OCI-LY7 (cell line): ENCODE data around the gene NPFF. TPM values are rescaled to one million over a fixed set of nuclear protein-coding genes. Genes with fewer than 3 reads are reported as not detected.

Experiments used
- BruUV-seq: library from RNA; stranded (reverse); fragments of 400-500 nt; replicated peaks from 2 replicates; lab custom pipeline; 2021; lab: Mats Ljungman, UMichigan
- CTCF ChIA-PET: fragments of 300-600 bp; sonication (Branson Sonifier 250); formaldehyde crosslinking; loops from one replicate; lab custom pipeline; 2022; ENCODE audit warnings: antibody characterized with exemption; ENCODE audit not compliant: unreplicated experiment; lab: Charles Lee
- POLR2A ChIA-PET: fragments of 300-600 bp; sonication (Branson Sonifier 250); formaldehyde crosslinking; loops from one replicate; lab custom pipeline; 2022; ENCODE audit warnings: antibody characterized with exemption; lab: Charles Lee
- DNase-seq: peaks from one replicate; pipeline ENCODE4 v3.0.0-alpha.2; 2015; ENCODE audit warnings: low spot score
- H2AFZ ChIP-seq: fragments of 200-600 bp; sonication (generic), shearing (Covaris generic); 2 replicates; pipeline ENCODE4 v1.6.1; 2014; ENCODE audit warnings: mild to moderate bottlenecking, antibody characterized with exemption, low read length, moderate library complexity
- H3K27ac ChIP-seq: fragments of 200-600 bp; sonication (generic); 2 replicates; pipeline ENCODE4 v1.5.1; 2014; ENCODE audit warnings: mixed run types, low read depth, mild to moderate bottlenecking, moderate library complexity, low read length, inconsistent platforms; ENCODE audit not compliant: poor library complexity, severe bottlenecking
- H3K36me3 ChIP-seq: fragments of 200-600 bp; sonication (generic); 2 replicates; pipeline ENCODE4 v1.6.1; 2014; ENCODE audit warnings: mild to moderate bottlenecking, antibody characterized with exemption, low read length, moderate library complexity, mixed read lengths; ENCODE audit not compliant: insufficient read depth
- H3K4me1 ChIP-seq: fragments of 200-600 bp; sonication (generic); 2 replicates; pipeline ENCODE4 v1.5.1; 2014; ENCODE audit warnings: mild to moderate bottlenecking, low read length; ENCODE audit not compliant: insufficient read depth, poor library complexity, severe bottlenecking
- H3K4me2 ChIP-seq: fragments of 200-600 bp; sonication (generic); 2 replicates; pipeline ENCODE4 v1.6.1; 2014; ENCODE audit warnings: mild to moderate bottlenecking, low read length
- H3K4me3 ChIP-seq: fragments of 200-600 bp; sonication (generic); 2 replicates; pipeline ENCODE4 v1.5.1; 2014; ENCODE audit warnings: mild to moderate bottlenecking, low read depth, low read length; ENCODE audit not compliant: poor library complexity, severe bottlenecking
- H3K79me2 ChIP-seq: fragments of 200-600 bp; sonication (generic); 2 replicates; pipeline ENCODE4 v1.6.1; 2016; ENCODE audit warnings: low read depth, mild to moderate bottlenecking, low read length, moderate library complexity, mixed read lengths; ENCODE audit not compliant: insufficient read depth
- H3K9me2 ChIP-seq: fragments of 200-600 bp; sonication (generic); 2 replicates; pipeline ENCODE4 v1.6.1; 2016; ENCODE audit warnings: mild to moderate bottlenecking, low read length, mixed read lengths; ENCODE audit not compliant: insufficient read depth
- H3K9me3 ChIP-seq: fragments of 200-600 bp; sonication (generic); 2 replicates; pipeline ENCODE4 v1.6.1; 2014; ENCODE audit warnings: mild to moderate bottlenecking, mixed run types, low read length, mixed read lengths
- H4K20me1 ChIP-seq: fragments of 200-600 bp; sonication (generic); 2 replicates; pipeline ENCODE4 v1.6.1; 2014; ENCODE audit warnings: mild to moderate bottlenecking, antibody characterized with exemption, low read length, moderate library complexity, mixed read lengths; ENCODE audit not compliant: insufficient read depth
- CTCF ChIP-seq: fragments of 200-600 bp; sonication (generic); conservative IDR thresholded peaks from 2 replicates; pipeline ENCODE4 v1.5.1; 2014; ENCODE audit warnings: mild to moderate bottlenecking, antibody characterized with exemption, low read length, moderate library complexity, mixed read lengths
- EZH2phosphoT487 ChIP-seq: fragments of 200-600 bp; sonication (generic); IDR thresholded peaks from 2 replicates; pipeline ENCODE4 v1.6.1; 2018; ENCODE audit warnings: low read depth, borderline replicate concordance, mild to moderate bottlenecking, mixed run types, antibody characterized with exemption, low read length, moderate library complexity, mixed read lengths
- intact Hi-C: fragments of 100-400 bp; cut with micrococcal nuclease; formaldehyde crosslinking; loops from one replicate; pipeline ENCODE4 v1.10.0; 2022; ENCODE audit not compliant: unreplicated experiment
- total RNA-seq, 2 experiments: library from RNA; depleted of rRNA in 1 of 2; stranded (reverse); fragments of >200 nt in 1 of 2; shearing (Covaris generic) in 1 of 2; gene quantifications; 2 replicates each; pipeline ENCODE4 v1.2.3, GENCODE V29; 2014 to 2022

Gene NPFF
- total RNA-seq, 2 experiments from 2014 or later: not detected

- POLR2A ChIA-PET: no interaction called here
- H3K4me1 ChIP-seq: no peaks in the 10 kb centered on the region
- no peak overlapping the region for H3K4me2 ChIP-seq
- H2AFZ ChIP-seq: no peak overlapping the region
- no TSS peak for BruUV-seq
- DNase-seq: no peak
- H3K79me2 ChIP-seq: no peaks in the 10 kb centered on the region
- H3K4me3 ChIP-seq: no peak overlapping the region
- H3K9me2 ChIP-seq: no peaks in the 10 kb centered on the region
- H3K27ac ChIP-seq: no peak overlapping the region
- CTCF ChIA-PET: no interaction called here
- intact Hi-C loops: no loop called here
- no peaks in the 10 kb centered on the region for H3K9me3 ChIP-seq
- H3K36me3 ChIP-seq: peaks cover 47% of the 10 kb centered on the region; the same call in 1 of the 2 replicates
- TF ChIP-seq EZH2phosphoT487 (no peak), CTCF (no peak)
- H4K20me1 ChIP-seq: no peaks in the 10 kb centered on the region
Measured at GRCh38 chr12:53536962-53537361, 29.7 kb upstream of the NPFF start.

- Histone ChIP-seq H4K20me1 (no peaks in the 10 kb centered on the region), H2AFZ (no peak overlapping the region), H3K4me2 (no peak overlapping the region), H3K4me1 (no peaks in the 10 kb centered on the region), H3K4me3 (no peak overlapping the region), H3K9me2 (no peaks in the 10 kb centered on the region), H3K79me2 (no peaks in the 10 kb centered on the region), H3K36me3 (peaks cover 57% of the 10 kb centered on the region), H3K27ac (no peak overlapping the region), H3K9me3 (no peaks in the 10 kb centered on the region)
- ChIA-PET CTCF (no interaction called here), POLR2A (interaction anchor here (0.6 to 1.1 kb wide), 2 partner anchors 48 to 95 kb away, joined by 3 read pairs; no protein-coding TSS in a partner anchor)
- TF ChIP-seq EZH2phosphoT487 (no peak), CTCF (no peak)
- BruUV-seq: no TSS peak
- intact Hi-C loops: no loop called here
- DNase-seq: no peak
Measured at GRCh38 chr12:53533471-53533870, 26.2 kb upstream of the NPFF start.

GRCh38 chr12:53532524-53533445, 25.5 kb upstream of the NPFF start:
- H3K36me3 ChIP-seq: peaks cover 54% of the 10 kb centered on the region
- no peak for DNase-seq

More at GRCh38 chr12:53532524-53533445, 25.5 kb upstream of the NPFF start:
- Histone ChIP-seq H3K4me1 (no peaks in the 10 kb centered on the region), H3K9me3 (no peaks in the 10 kb centered on the region), H3K9me2 (no peaks in the 10 kb centered on the region), H3K4me3 (no peak overlapping the region), H3K27ac (no peak overlapping the region), H3K4me2 (no peak overlapping the region), H4K20me1 (no peaks in the 10 kb centered on the region), H3K79me2 (no peaks in the 10 kb centered on the region), H2AFZ (no peak overlapping the region)
- ChIA-PET POLR2A (interaction anchor here (0.6 to 1.1 kb wide), 4 partner anchors 48 to 142 kb away, joined by 3 to 4 read pairs (median 3); no protein-coding TSS in a partner anchor), CTCF (no interaction called here)
- intact Hi-C loops: no loop called here
- TF ChIP-seq CTCF: no peak
- no peak for TF ChIP-seq EZH2phosphoT487
- no TSS peak for BruUV-seq
